Measurements from ENCODE around the gene CES3.
A peak's percentile ranks its signal among the peaks of the same experiment; 100 is the strongest.

Gene CES3

GRCh38 chr16:67016681-67017420 is 55.8 kb downstream of the CES3 start:
- no peaks in the 10 kb centered on the region for H4K20me1 ChIP-seq (ENCODE audit: low read depth, low read length)

GRCh38 chr16:67017421-67017750 is 56.3 kb downstream of the CES3 start:
- Histone ChIP-seq H3K4me3 (ENCODE audit: insufficient read depth, low read length, poor library complexity, severe bottlenecking) (no peak overlapping the region), H3K9me3 (ENCODE audit: insufficient read depth, low read length) (no peaks in the 10 kb centered on the region), H3K4me2 (ENCODE audit: low read depth, low read length, poor library complexity, severe bottlenecking) (no peak overlapping the region), H3K9me2 (replicated peaks; ENCODE audit: insufficient read depth, low read length) (no peaks in the 10 kb centered on the region), H3F3A (ENCODE audit: insufficient read depth) (no peaks in the 10 kb centered on the region), H3K36me3 (ENCODE audit: low read length) (no peaks in the 10 kb centered on the region), H3K9ac (ENCODE audit: low read length) (no peak overlapping the region), H3K27me3 (ENCODE audit: low read length) (no peaks in the 10 kb centered on the region), H3K79me2 (ENCODE audit: insufficient read depth, low read length) (no peaks in the 10 kb centered on the region), H3K27ac (ENCODE audit: low read depth, low read length) (no peak overlapping the region), H2AFZ (ENCODE audit: low read depth, low read length, severe bottlenecking) (no peak overlapping the region), H4K20me1 (ENCODE audit: low read depth, low read length) (no peaks in the 10 kb centered on the region)
- TF ChIP-seq CTCF (IDR thresholded peaks at IDR 0.05; ENCODE audit: insufficient read depth, low read length, poor library complexity, severe bottlenecking) (no peak), EZH2phosphoT487 (conservative IDR thresholded peaks at IDR 0.05; ENCODE audit: low read length) (no peak)

More at GRCh38 chr16:67016681-67017420, 55.8 kb downstream of the CES3 start:
- no peaks in the 10 kb centered on the region for H3F3A ChIP-seq (ENCODE audit: insufficient read depth)
- H2AFZ ChIP-seq (ENCODE audit: low read depth, low read length, severe bottlenecking) = no peak overlapping the region
- no peak overlapping the region for H3K27ac ChIP-seq (ENCODE audit: low read depth, low read length)
- H3K9me2 ChIP-seq (replicated peaks; ENCODE audit: insufficient read depth, low read length) = no peaks in the 10 kb centered on the region
- no peak overlapping the region for H3K9ac ChIP-seq (ENCODE audit: low read length)
- H3K4me2 ChIP-seq (ENCODE audit: low read depth, low read length, poor library complexity, severe bottlenecking) = no peak overlapping the region
- TF ChIP-seq CTCF (IDR thresholded peaks at IDR 0.05; ENCODE audit: insufficient read depth, low read length, poor library complexity, severe bottlenecking) = no peak
- TF ChIP-seq EZH2phosphoT487 (conservative IDR thresholded peaks at IDR 0.05; ENCODE audit: low read length) = no peak
- no peaks in the 10 kb centered on the region for H3K79me2 ChIP-seq (ENCODE audit: insufficient read depth, low read length)
- H3K27me3 ChIP-seq (ENCODE audit: low read length) = no peaks in the 10 kb centered on the region
- H3K4me3 ChIP-seq (ENCODE audit: insufficient read depth, low read length, poor library complexity, severe bottlenecking) = no peak overlapping the region
- H3K9me3 ChIP-seq (ENCODE audit: insufficient read depth, low read length) = no peaks in the 10 kb centered on the region
- H3K36me3 ChIP-seq (ENCODE audit: low read length) = no peaks in the 10 kb centered on the region

GRCh38 chr16:67017810-67018488 is 56.9 kb downstream of the CES3 start:
- no peaks in the 10 kb centered on the region for H4K20me1 ChIP-seq (ENCODE audit: low read depth, low read length)
- H3K4me2 ChIP-seq (ENCODE audit: low read depth, low read length, poor library complexity, severe bottlenecking) = no peak overlapping the region
- H3K27me3 ChIP-seq (ENCODE audit: low read length) = no peaks in the 10 kb centered on the region
- no peaks in the 10 kb centered on the region for H3K36me3 ChIP-seq (ENCODE audit: low read length)
- H2AFZ ChIP-seq (ENCODE audit: low read depth, low read length, severe bottlenecking) = peak overlapping the region; percentile 75
- TF ChIP-seq CTCF (IDR thresholded peaks at IDR 0.05; ENCODE audit: insufficient read depth, low read length, poor library complexity, severe bottlenecking) (peak; percentile 71), EZH2phosphoT487 (conservative IDR thresholded peaks at IDR 0.05; ENCODE audit: low read length) (no peak)
- no peak overlapping the region for H3K4me3 ChIP-seq (ENCODE audit: insufficient read depth, low read length, poor library complexity, severe bottlenecking)
- H3K9me2 ChIP-seq (replicated peaks; ENCODE audit: insufficient read depth, low read length) = no peaks in the 10 kb centered on the region
- no peaks in the 10 kb centered on the region for H3K9me3 ChIP-seq (ENCODE audit: insufficient read depth, low read length)
- H3K79me2 ChIP-seq (ENCODE audit: insufficient read depth, low read length) = no peaks in the 10 kb centered on the region
- H3K9ac ChIP-seq (ENCODE audit: low read length) = no peak overlapping the region
- H3K27ac ChIP-seq (ENCODE audit: low read depth, low read length) = no peak overlapping the region
- H3F3A ChIP-seq (ENCODE audit: insufficient read depth) = no peaks in the 10 kb centered on the region
